Progenitor cell of endocrine pancreas (in vitro differentiated cells): ENCODE measurements around the gene PLCXD1. TPM values are rescaled to one million over a fixed set of nuclear protein-coding genes. Genes with fewer than 3 reads are reported as not detected.
A peak's percentile ranks its signal among the peaks of the same experiment; 100 is the strongest.
"Not testable (repeated sequence)": the region's sequence is repeated elsewhere in the genome, so short reads cannot be mapped to it uniquely, and the experiment has no call there.

Experiments
- DNase-seq: peaks from one replicate; pipeline ENCODE4 v3.0.0; 2021; ENCODE audit warnings: low spot score; ENCODE audit not compliant: unreplicated experiment
- H3K27ac Mint-ChIP-seq: 2 replicates; pipeline ENCODE4 v1.8.0; 2021; ENCODE audit warnings: mild to moderate bottlenecking, moderate library complexity, mixed read lengths
- H3K27me3 Mint-ChIP-seq: 2 replicates; pipeline ENCODE4 v1.8.0; 2021; ENCODE audit warnings: mixed read lengths
- H3K36me3 Mint-ChIP-seq: 2 replicates; pipeline ENCODE4 v1.8.0; 2022; ENCODE audit warnings: mixed read lengths; ENCODE audit not compliant: insufficient read depth
- H3K4me1 Mint-ChIP-seq: 2 replicates; pipeline ENCODE4 v1.8.0; 2021; ENCODE audit warnings: low read depth, mixed read lengths
- H3K4me3 Mint-ChIP-seq: 2 replicates; pipeline ENCODE4 v1.8.0; 2021; ENCODE audit warnings: low read depth, mild to moderate bottlenecking, moderate library complexity, mixed read lengths
- H3K9me3 Mint-ChIP-seq: 2 replicates; pipeline ENCODE4 v1.8.0; 2021; ENCODE audit warnings: low read depth, mixed read lengths
- CTCF ChIP-seq: fragments of 200-600 bp; sonication (generic); IDR thresholded peaks from one replicate; pipeline ENCODE4 v1.5.0; 2021; ENCODE audit warnings: antibody characterized with exemption, mild to moderate bottlenecking; ENCODE audit not compliant: unreplicated experiment
- total RNA-seq: library from RNA; stranded (reverse); gene quantifications from 2 replicates; pipeline ENCODE4 v1.2.1, GENCODE V29; 2021

Gene PLCXD1
- total RNA-seq, 1 donor from 2014 or later, result 55.6 TPM

- peaks cover 3% of the 10 kb centered on the region for H3K36me3 Mint-ChIP-seq
- peak overlapping the region; percentile 62 for H3K27ac Mint-ChIP-seq
- peak overlapping the region; percentile 82 for H3K4me3 Mint-ChIP-seq
- no peaks in the 10 kb centered on the region for H3K27me3 Mint-ChIP-seq
- TF ChIP-seq CTCF, result no peak
- no peak for DNase-seq
- no peaks in the 10 kb centered on the region for H3K9me3 Mint-ChIP-seq
- peaks cover 9% of the 10 kb centered on the region for H3K4me1 Mint-ChIP-seq
Measured at GRCh38 chrX:320126-320783, 39.1 kb downstream of the PLCXD1 start.

- no peaks in the 10 kb centered on the region for H3K9me3 Mint-ChIP-seq
- no peaks in the 10 kb centered on the region for H3K36me3 Mint-ChIP-seq
- H3K4me3 Mint-ChIP-seq, result no peak overlapping the region
- no peaks in the 10 kb centered on the region for H3K27me3 Mint-ChIP-seq
- DNase-seq, result no peak
- peaks cover 7% of the 10 kb centered on the region for H3K4me1 Mint-ChIP-seq
- H3K27ac Mint-ChIP-seq, result peak overlapping the region; percentile 85
- no peak for TF ChIP-seq CTCF
Measured at GRCh38 chrX:323721-324628, 42.8 kb downstream of the PLCXD1 start.

GRCh38 chrX:324664-325063, 43.5 kb downstream of the PLCXD1 start:
- not testable (repeated sequence) for H3K9me3 Mint-ChIP-seq, H3K4me1 Mint-ChIP-seq, H3K4me3 Mint-ChIP-seq, DNase-seq, H3K27ac Mint-ChIP-seq, H3K27me3 Mint-ChIP-seq, H3K36me3 Mint-ChIP-seq

- H3K9me3 Mint-ChIP-seq, result no peaks in the 10 kb centered on the region
- peak overlapping the region; percentile 62 for H3K27ac Mint-ChIP-seq
- DNase-seq, result no peak
- H3K36me3 Mint-ChIP-seq, result no peaks in the 10 kb centered on the region
- peaks cover 4% of the 10 kb centered on the region for H3K4me1 Mint-ChIP-seq
- TF ChIP-seq CTCF, result no peak
- no peak overlapping the region for H3K4me3 Mint-ChIP-seq
- no peaks in the 10 kb centered on the region for H3K27me3 Mint-ChIP-seq
Measured at GRCh38 chrX:327660-328126, 46.5 kb downstream of the PLCXD1 start.

GRCh38 chrX:329291-329910, 48.2 kb downstream of the PLCXD1 start:
- no peak overlapping the region for H3K4me3 Mint-ChIP-seq
- no peaks in the 10 kb centered on the region for H3K9me3 Mint-ChIP-seq
- H3K4me1 Mint-ChIP-seq, result no peaks in the 10 kb centered on the region
- H3K27me3 Mint-ChIP-seq, result no peaks in the 10 kb centered on the region
- peaks cover 1% of the 10 kb centered on the region for H3K36me3 Mint-ChIP-seq
- TF ChIP-seq CTCF, result no peak
- peak overlapping the region; percentile 89 for H3K27ac Mint-ChIP-seq
- no peak for DNase-seq

- DNase-seq, H3K4me3 Mint-ChIP-seq, H3K4me1 Mint-ChIP-seq, H3K9me3 Mint-ChIP-seq, H3K36me3 Mint-ChIP-seq, H3K27me3 Mint-ChIP-seq, H3K27ac Mint-ChIP-seq: not testable (repeated sequence)
Measured at GRCh38 chrX:330141-330725, 49.1 kb downstream of the PLCXD1 start.
